GM19395 (cell line): ENCODE measurements around the gene CADPS.
A peak's percentile ranks its signal among the peaks of the same experiment; 100 is the strongest.

Experiments used
- ATAC-seq: cut with Tn5 transposase; IDR thresholded peaks from one replicate; pipeline ENCODE4 v1.9.1; 2021; ENCODE audit warnings: mild to moderate bottlenecking, moderate library complexity; ENCODE audit not compliant: unreplicated experiment

The CADPS gene

GRCh38 chr3:62364191-62364590 lies 511.0 kb downstream of the CADPS start:
- ATAC-seq: no peak

DNA sequence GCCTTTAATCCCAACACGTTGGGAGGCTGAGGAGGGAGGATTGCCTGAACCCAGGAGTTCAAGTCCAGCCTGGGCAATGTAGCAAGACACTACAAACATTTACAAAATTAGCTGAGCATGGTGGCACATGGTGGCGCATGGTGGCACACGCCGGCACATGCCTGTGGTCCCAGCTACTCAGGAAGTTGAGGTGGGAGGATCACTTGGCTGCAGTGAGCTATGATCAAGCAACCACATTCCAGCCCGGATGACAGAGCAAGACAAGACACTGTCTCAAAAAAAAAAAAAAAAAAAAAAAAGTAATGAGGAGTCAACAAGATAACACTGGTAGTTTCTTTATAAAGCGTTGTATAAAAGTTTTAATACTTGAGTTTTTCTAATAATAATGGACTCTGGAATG lies 511.9 kb downstream of the CADPS start:
- no peak for ATAC-seq

GRCh38 chr3:62361824-62362223 lies 513.4 kb downstream of the CADPS start:
- peak; percentile 16 for ATAC-seq

DNA sequence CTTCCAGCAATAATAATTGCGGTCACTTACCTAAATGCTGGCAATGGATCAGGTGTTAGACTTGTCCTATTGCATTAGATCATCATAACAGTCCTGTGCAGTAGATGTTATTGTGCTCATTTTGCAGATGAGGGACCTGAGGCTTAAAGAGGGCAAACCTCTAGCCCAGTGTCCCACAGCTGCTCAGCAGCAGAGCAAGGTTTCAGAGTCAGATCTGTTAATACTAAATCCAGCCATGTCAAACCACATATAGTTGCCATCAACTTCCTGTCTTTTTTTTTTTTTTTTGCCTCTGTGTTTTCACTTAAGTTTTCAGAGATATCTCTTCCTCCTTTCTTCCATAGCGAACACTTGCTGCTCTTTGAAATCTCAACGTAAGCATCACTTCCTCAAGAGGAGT lies 514.0 kb downstream of the CADPS start:
- peak; percentile 97 for ATAC-seq

DNA sequence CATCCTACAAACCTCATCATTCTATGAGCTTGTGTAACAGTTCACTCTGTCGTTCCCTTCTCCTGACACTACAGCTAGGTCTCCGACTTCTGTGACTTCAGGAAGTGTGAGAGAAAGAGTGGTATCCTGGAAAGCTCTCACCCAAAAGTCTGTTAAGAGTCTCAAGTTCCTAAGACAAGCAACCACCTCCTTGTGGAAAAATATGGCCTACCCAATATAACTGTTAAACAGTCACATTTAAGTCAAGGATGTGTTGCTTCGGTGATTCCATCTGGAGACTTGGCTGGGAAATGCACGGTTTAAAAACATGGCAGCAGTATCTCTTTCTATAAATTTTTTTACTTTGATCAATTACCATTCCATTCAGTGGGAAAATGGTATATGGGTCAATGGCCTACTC lies 515.7 kb downstream of the CADPS start:
- ATAC-seq: no peak

- ATAC-seq: no peak
Observed at GRCh38 chr3:62356356-62356755, 518.9 kb downstream of the CADPS start.

- no peak for ATAC-seq
Observed at GRCh38 chr3:62355703-62356102, 519.5 kb downstream of the CADPS start.
